Measurements from ENCODE around the gene PSMD6. TPM values are rescaled to one million over a fixed set of nuclear protein-coding genes. Genes with fewer than 3 reads are reported as not detected.

Gene PSMD6
- total RNA-seq, 1 donor from 2014 or later, result 87.0 TPM

GRCh38 chr3:64030741-64031140 lies 7.4 kb upstream of the PSMD6 start:
- H3K27me3 Mint-ChIP-seq (ENCODE audit: unreplicated experiment), result peaks cover 5% of the 10 kb centered on the region
- DNase-seq (ENCODE audit: low spot score), result peak; percentile 72
- no peaks in the 10 kb centered on the region for H3K9me3 Mint-ChIP-seq (ENCODE audit: unreplicated experiment)
- H3K4me1 Mint-ChIP-seq (ENCODE audit: unreplicated experiment), result no peaks in the 10 kb centered on the region
- TF ChIP-seq, protein P1, sequence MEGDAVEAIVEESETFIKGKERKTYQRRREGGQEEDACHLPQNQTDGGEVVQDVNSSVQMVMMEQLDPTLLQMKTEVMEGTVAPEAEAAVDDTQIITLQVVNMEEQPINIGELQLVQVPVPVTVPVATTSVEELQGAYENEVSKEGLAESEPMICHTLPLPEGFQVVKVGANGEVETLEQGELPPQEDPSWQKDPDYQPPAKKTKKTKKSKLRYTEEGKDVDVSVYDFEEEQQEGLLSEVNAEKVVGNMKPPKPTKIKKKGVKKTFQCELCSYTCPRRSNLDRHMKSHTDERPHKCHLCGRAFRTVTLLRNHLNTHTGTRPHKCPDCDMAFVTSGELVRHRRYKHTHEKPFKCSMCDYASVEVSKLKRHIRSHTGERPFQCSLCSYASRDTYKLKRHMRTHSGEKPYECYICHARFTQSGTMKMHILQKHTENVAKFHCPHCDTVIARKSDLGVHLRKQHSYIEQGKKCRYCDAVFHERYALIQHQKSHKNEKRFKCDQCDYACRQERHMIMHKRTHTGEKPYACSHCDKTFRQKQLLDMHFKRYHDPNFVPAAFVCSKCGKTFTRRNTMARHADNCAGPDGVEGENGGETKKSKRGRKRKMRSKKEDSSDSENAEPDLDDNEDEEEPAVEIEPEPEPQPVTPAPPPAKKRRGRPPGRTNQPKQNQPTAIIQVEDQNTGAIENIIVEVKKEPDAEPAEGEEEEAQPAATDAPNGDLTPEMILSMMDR (IDR thresholded peaks at IDR 0.05; ENCODE audit: unreplicated experiment), result peak; percentile 96
- no peak overlapping the region for H3K27ac Mint-ChIP-seq (ENCODE audit: unreplicated experiment)
- H3K36me3 Mint-ChIP-seq (ENCODE audit: low read depth, unreplicated experiment), result no peaks in the 10 kb centered on the region
- H3K4me3 Mint-ChIP-seq (ENCODE audit: unreplicated experiment), result no peak overlapping the region

DNA sequence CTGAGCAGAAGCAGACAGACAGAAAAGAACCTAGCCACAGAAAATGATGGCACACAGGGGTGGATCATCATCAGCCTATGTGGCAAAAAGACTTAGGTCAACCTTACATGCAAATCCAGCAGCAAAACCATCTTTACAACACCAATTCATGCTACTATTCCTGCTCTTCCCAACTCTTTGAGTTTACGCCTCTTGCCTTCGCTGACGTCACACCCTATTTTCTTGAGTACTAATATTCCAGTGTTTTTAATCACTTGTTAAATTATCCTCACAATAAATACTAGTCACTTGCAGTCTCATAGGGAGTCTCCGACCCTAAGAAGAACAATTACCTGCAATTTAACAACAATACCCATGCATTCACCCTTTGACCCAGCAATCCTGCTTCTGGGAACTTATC lies 6.0 kb upstream of the PSMD6 start:
- no peaks in the 10 kb centered on the region for H3K9me3 Mint-ChIP-seq (ENCODE audit: unreplicated experiment)
- H3K27ac Mint-ChIP-seq (ENCODE audit: unreplicated experiment), result no peak overlapping the region
- peaks cover 5% of the 10 kb centered on the region for H3K27me3 Mint-ChIP-seq (ENCODE audit: unreplicated experiment)
- DNase-seq (ENCODE audit: low spot score), result no peak
- no peaks in the 10 kb centered on the region for H3K4me1 Mint-ChIP-seq (ENCODE audit: unreplicated experiment)
- TF ChIP-seq, protein P1 (IDR thresholded peaks at IDR 0.05; ENCODE audit: unreplicated experiment), result no peak
- no peaks in the 10 kb centered on the region for H3K36me3 Mint-ChIP-seq (ENCODE audit: low read depth, unreplicated experiment)
- H3K4me3 Mint-ChIP-seq (ENCODE audit: unreplicated experiment), result no peak overlapping the region

GRCh38 chr3:64028754-64029153 lies 5.5 kb upstream of the PSMD6 start:
- H3K4me1 Mint-ChIP-seq (ENCODE audit: unreplicated experiment), result no peaks in the 10 kb centered on the region
- no peak overlapping the region for H3K4me3 Mint-ChIP-seq (ENCODE audit: unreplicated experiment)
- H3K27me3 Mint-ChIP-seq (ENCODE audit: unreplicated experiment), result peaks cover 5% of the 10 kb centered on the region
- TF ChIP-seq, protein P1 (IDR thresholded peaks at IDR 0.05; ENCODE audit: unreplicated experiment), result no peak
- no peaks in the 10 kb centered on the region for H3K36me3 Mint-ChIP-seq (ENCODE audit: low read depth, unreplicated experiment)
- H3K9me3 Mint-ChIP-seq (ENCODE audit: unreplicated experiment), result no peaks in the 10 kb centered on the region
- H3K27ac Mint-ChIP-seq (ENCODE audit: unreplicated experiment), result no peak overlapping the region
- no peak for DNase-seq (ENCODE audit: low spot score)

- Mint-ChIP-seq H3K4me1 (ENCODE audit: unreplicated experiment) (peaks cover 2% of the 10 kb centered on the region), H3K36me3 (ENCODE audit: low read depth, unreplicated experiment) (no peaks in the 10 kb centered on the region), H3K27ac (ENCODE audit: unreplicated experiment) (no peak overlapping the region), H3K27me3 (ENCODE audit: unreplicated experiment) (peaks cover 5% of the 10 kb centered on the region), H3K9me3 (ENCODE audit: unreplicated experiment) (no peaks in the 10 kb centered on the region), H3K4me3 (ENCODE audit: unreplicated experiment) (no peak overlapping the region)
- TF ChIP-seq, protein P1 (IDR thresholded peaks at IDR 0.05; ENCODE audit: unreplicated experiment), result no peak
- DNase-seq (ENCODE audit: low spot score), result no peak
These were observed 4.4 kb upstream of the PSMD6 start for GRCh38 chr3:64027658-64028057.

DNA sequence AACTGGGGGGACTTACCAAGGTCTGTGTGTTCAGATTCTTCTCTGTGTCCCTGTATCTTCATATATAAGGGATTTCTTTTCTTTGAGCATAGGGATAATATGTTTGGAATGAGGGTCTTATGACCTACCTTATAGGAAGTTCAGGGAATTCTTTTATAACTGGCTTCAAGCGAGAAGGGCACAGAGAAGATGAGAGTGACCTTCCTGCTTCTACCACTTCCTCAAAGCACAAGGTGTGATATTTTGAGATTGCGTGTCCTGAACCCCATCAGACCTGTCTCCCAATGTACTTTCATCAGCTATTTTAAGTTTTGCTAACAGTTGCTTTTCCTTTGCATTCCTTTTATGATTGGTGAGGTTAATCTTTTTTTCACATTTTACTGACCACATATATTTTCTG lies 3.1 kb upstream of the PSMD6 start:
- no peaks in the 10 kb centered on the region for H3K36me3 Mint-ChIP-seq (ENCODE audit: low read depth, unreplicated experiment)
- no peak overlapping the region for H3K27ac Mint-ChIP-seq (ENCODE audit: unreplicated experiment)
- no peak for DNase-seq (ENCODE audit: low spot score)
- no peak overlapping the region for H3K4me3 Mint-ChIP-seq (ENCODE audit: unreplicated experiment)
- H3K27me3 Mint-ChIP-seq (ENCODE audit: unreplicated experiment), result no peaks in the 10 kb centered on the region
- peaks cover 11% of the 10 kb centered on the region for H3K4me1 Mint-ChIP-seq (ENCODE audit: unreplicated experiment)
- TF ChIP-seq, protein P1 (IDR thresholded peaks at IDR 0.05; ENCODE audit: unreplicated experiment), result no peak
- H3K9me3 Mint-ChIP-seq (ENCODE audit: unreplicated experiment), result no peaks in the 10 kb centered on the region

Measured in endothelial cell (in vitro differentiated cells).